ENCODE data around the gene ETS2.

The ETS2 gene

GRCh38 chr21:38861989-38862683 lies 56.4 kb downstream of the ETS2 start:
- DNase-seq (ENCODE audit: low read depth in 2 of 2), result no peak

DNA sequence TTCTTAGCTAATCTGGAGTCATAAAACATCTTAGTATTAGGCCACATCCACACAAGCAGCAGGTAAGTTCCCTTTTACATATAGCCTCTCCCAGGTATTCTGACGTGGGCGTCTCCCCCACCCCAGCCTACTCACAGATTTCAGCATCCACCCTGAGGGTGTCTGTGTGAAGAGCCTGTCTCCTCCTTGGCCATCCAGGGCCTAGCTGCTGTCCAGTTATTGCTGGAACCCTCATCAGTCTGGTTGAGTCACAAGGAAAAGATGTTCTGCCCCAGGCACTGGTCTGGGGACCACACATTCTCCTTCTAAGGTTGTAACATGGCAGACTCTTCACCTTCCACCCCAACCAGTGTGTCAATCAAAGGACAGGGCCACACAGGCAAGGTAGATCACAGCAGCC lies 57.6 kb downstream of the ETS2 start:
- no peak for DNase-seq (ENCODE audit: low read depth in 2 of 2)

GRCh38 chr21:38863843-38864363 lies 58.2 kb downstream of the ETS2 start:
- DNase-seq (ENCODE audit: low read depth in 2 of 2), result no peak

- no peak for DNase-seq (ENCODE audit: low read depth in 2 of 2)
These were observed 59.2 kb downstream of the ETS2 start for GRCh38 chr21:38864964-38865363.

DNA sequence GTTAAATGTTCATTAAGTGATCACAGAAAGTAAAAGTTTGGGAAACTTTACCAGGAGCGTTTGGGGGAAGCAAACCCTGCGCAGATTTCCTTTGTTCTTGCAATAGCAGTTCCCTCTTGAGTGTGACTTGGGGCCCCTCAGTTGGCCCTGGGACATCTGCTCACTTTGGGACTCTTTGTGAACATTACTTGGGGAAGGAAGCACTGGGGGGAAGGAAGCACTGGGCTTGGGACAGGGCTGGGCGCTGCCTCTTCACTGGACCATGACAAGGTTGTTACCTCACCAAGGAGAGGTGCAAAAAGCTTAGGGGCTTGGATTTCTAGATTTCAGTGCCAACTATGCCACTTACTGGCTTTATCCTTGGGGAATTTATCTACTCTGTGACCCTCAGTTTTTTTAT lies 63.5 kb downstream of the ETS2 start:
- no peak for DNase-seq (ENCODE audit: low read depth in 2 of 2)

- no peak for DNase-seq (ENCODE audit: low read depth in 2 of 2)
These were observed 64.2 kb downstream of the ETS2 start for GRCh38 chr21:38869946-38870345.

Data from stimulated activated CD8-positive, alpha-beta memory T cell treated with anti-CD3 and anti-CD28 coated beads, Interleukin-2, amount 100 ng/mL, for 1 hour (primary cell).